GM12878 (cell line): ENCODE measurements around the gene CFP. TPM values are rescaled to one million over a fixed set of nuclear protein-coding genes. Genes with fewer than 3 reads are reported as not detected.

Experiments used
- ATAC-seq: fragments of 200-7000 bp; cut with Tn5 transposase; 3 replicates; pipeline ENCODE4 v1.9.1; 2020; ENCODE audit warnings: mild to moderate bottlenecking, moderate library complexity
- BruUV-seq: library from RNA; stranded (reverse); fragments of 400-500 nt; replicated peaks from 2 replicates; lab custom pipeline; 2021; lab: Mats Ljungman, UMichigan
- CTCF ChIA-PET: fragments of 300-600 bp; sonication (Branson Sonifier 250); formaldehyde crosslinking; extraction: SDS; loops from one replicate; lab custom pipeline; 2021; ENCODE audit warnings: inconsistent platforms; lab: Yijun Ruan, JAX
- POLR2A ChIA-PET: fragments of 350-600 bp; formaldehyde crosslinking; extraction: SDS; loops from one replicate; lab custom pipeline; 2021; ENCODE audit warnings: inconsistent platforms; lab: Charles Lee
- RAD21 ChIA-PET: fragments of 300-600 bp; sonication (Branson Sonifier 250); formaldehyde crosslinking; loops from one replicate; lab custom pipeline; 2023; ENCODE audit warnings: antibody characterized with exemption; ENCODE audit not compliant: unreplicated experiment; lab: Charles Lee
- SMC1A ChIA-PET: fragments of 300-600 bp; sonication (Branson Sonifier 250); formaldehyde crosslinking; loops from one replicate; lab custom pipeline; 2023; ENCODE audit not compliant: unreplicated experiment, uncharacterized antibody; lab: Charles Lee
- DNase-seq: peaks from one replicate; pipeline ENCODE4 v3.0.0-alpha.2; 2011; ENCODE audit warnings: low read depth, low spot score
- FAIRE-seq: peaks from 3 replicates; lab custom pipeline; 2011; peaks lifted over from hg19 to GRCh38; lab: Jason Lieb, UNC
- H2AFZ ChIP-seq: 2 replicates; pipeline ENCODE4 v1.6.0; 2011; ENCODE audit warnings: low read depth, low read length, control low read depth; ENCODE audit not compliant: control insufficient read depth
- H3K27ac ChIP-seq: 2 replicates; pipeline ENCODE4 v1.5.1; 2011; ENCODE audit warnings: control low read depth; ENCODE audit not compliant: control insufficient read depth, insufficient read depth
- H3K27me3 ChIP-seq, 2 experiments: replicated peaks in 1 of 2; 2 replicates each; pipeline versions ENCODE4 v1.6.0 to v1.6.1; 2011; ENCODE audit warnings: low read length in 1 of 2; ENCODE audit not compliant: control insufficient read depth in 2 of 2, insufficient read depth in 2 of 2
- H3K36me3 ChIP-seq, 2 experiments: 2 replicates each; pipeline ENCODE4 v1.5.1; 2011; ENCODE audit warnings: low read length in 1 of 2; ENCODE audit not compliant: control insufficient read depth in 2 of 2, insufficient read depth in 2 of 2
- H3K4me1 ChIP-seq: 2 replicates; pipeline ENCODE4 v1.6.1; 2011; ENCODE audit warnings: mild to moderate bottlenecking, low read length, moderate library complexity, mixed read lengths; ENCODE audit not compliant: control insufficient read depth, insufficient read depth
- H3K4me2 ChIP-seq: 2 replicates; pipeline ENCODE4 v1.6.0; 2011; ENCODE audit warnings: control low read depth; ENCODE audit not compliant: control insufficient read depth, insufficient read depth
- H3K4me3 ChIP-seq: fragments of 200-600 bp; sonication (generic); 2 replicates; pipeline ENCODE4 v1.5.1; 2016
- H3K79me2 ChIP-seq: 2 replicates; pipeline ENCODE4 v1.6.0; 2011; ENCODE audit warnings: low read length; ENCODE audit not compliant: control insufficient read depth, insufficient read depth
- H3K9ac ChIP-seq: 2 replicates; pipeline ENCODE4 v1.8.0; 2011; ENCODE audit warnings: low read length, control low read depth, mixed read lengths; ENCODE audit not compliant: control insufficient read depth, insufficient read depth
- H3K9me3 ChIP-seq: replicated peaks from 3 replicates; pipeline ENCODE4 v1.5.1; 2011; ENCODE audit warnings: mild to moderate bottlenecking, low read length; ENCODE audit not compliant: control insufficient read depth, insufficient read depth
- H4K20me1 ChIP-seq: 2 replicates; pipeline ENCODE4 v1.6.0; 2011; ENCODE audit not compliant: control insufficient read depth, insufficient read depth
- BCL11A ChIP-seq: IDR thresholded peaks from 2 replicates; pipeline ENCODE4 v1.6.1; 2011; ENCODE audit warnings: low read depth, low read length
- KAT2A ChIP-seq: conservative IDR thresholded peaks from 2 replicates; pipeline ENCODE4 v1.6.1; 2011; ENCODE audit warnings: low read depth, low read length; ENCODE audit not compliant: control insufficient read depth
- PAX5 ChIP-seq: IDR thresholded peaks from 2 replicates; pipeline ENCODE4 v1.6.1; 2011; ENCODE audit warnings: low read depth, low read length, borderline replicate concordance
- PML ChIP-seq: IDR thresholded peaks from 2 replicates; pipeline ENCODE4 v1.6.1; 2012; ENCODE audit warnings: low read length, inconsistent platforms
- WGBS: methylation state at CpG from one replicate; pipeline ENCODE4 v1.1.6; 2016; ENCODE audit warnings: low lambda C conversion rate; ENCODE audit not compliant: insufficient replicate concordance, insufficient coverage; ENCODE audit errors: missing lambda C conversion rate; 5-methylcytosine and 5-hydroxymethylcytosine counted together
- in situ Hi-C: fragments of 300-500 bp; cut with MboI; formaldehyde crosslinking; loops from 9 replicates; pipeline ENCODE4 v1.14.3; 2018; ENCODE audit warnings: mixed read lengths
- intact Hi-C: fragments of 100-400 bp; cut with micrococcal nuclease; formaldehyde crosslinking; loops from one replicate; pipeline ENCODE4 v1.14.2; 2022; ENCODE audit not compliant: unreplicated experiment
- polyA plus RNA-seq, 11 experiments: library from polyadenylated mRNA; depleted of rRNA in 4 of 11; unstranded in 6 of 11; stranded (reverse) in 5 of 11; fragments of >200 nt; fragmentation: Nextera tagmentation in 4 of 11; fragmentation: Illumina TruSeq in 1 of 11; extraction: Ambion mirVana in 4 of 11; extraction: Trizol in 1 of 11; gene quantifications; 1 replicate in 1 of 11; 2 replicates in 10 of 11; pipeline versions ENCODE4 v1.2.1 to v1.2.3, GENCODE V29; 2011 to 2016; ENCODE audit warnings: inconsistent platforms in 2 of 11, missing spikeins in 2 of 11, low read depth in 1 of 11
- total RNA-seq, 4 experiments: library from RNA; depleted of rRNA in 3 of 4; stranded (reverse); fragments of >200 nt in 3 of 4; fragmentation: Illumina TruSeq in 1 of 4; extraction: Trizol in 1 of 4; gene quantifications; 2 replicates each; pipeline versions ENCODE4 v1.2.1 to v1.2.3, GENCODE V29; 2013 to 2021
- TF ChIP-seq, protein P1 (sequence below): fragments of 450-650 bp; formaldehyde crosslinking; IDR thresholded peaks from 2 replicates; pipeline ENCODE4 v1.4.0; 2020; ENCODE audit warnings: mild to moderate bottlenecking, moderate library complexity
- TF ChIP-seq, protein P2 (sequence below): IDR thresholded peaks from 2 replicates; pipeline ENCODE4 v1.6.1; 2012; ENCODE audit warnings: mild to moderate bottlenecking, low read depth, low read length

The CFP gene
- total and polyA plus RNA-seq, 10 of the 15 experiments (the other 5 are each of a cell fraction or from before 2014, with no cell fraction given) = 0.72 to 10.1 (median 2.8) TPM

GRCh38 chrX:47584714-47585113, 45.0 kb downstream of the CFP start:
- Histone ChIP-seq H3K4me3 (no peak overlapping the region), H3K9ac (no peak overlapping the region), H4K20me1 (no peaks in the 10 kb centered on the region), H3K4me2 (no peak overlapping the region)
- FAIRE-seq = no peak
- 59% methylated on average over 6 of the region's 6 CpGs for whole genome bisulfite sequencing
- no TSS peak for BruUV-seq
- SMC1A ChIA-PET = no interaction called here
- TF ChIP-seq PAX5 (no peak), KAT2A (no peak)
- TF ChIP-seq, all 136 proteins: peak for 0
- no peaks in the 10 kb centered on the region for H3K9me3 ChIP-seq
- H3K27me3 ChIP-seq = no peaks in the 10 kb centered on the region
- intact Hi-C loops = loop anchor here (5.0 kb wide), 1 partner anchor 43 kb away; the partner anchor contains the start of gene CFP
- CTCF ChIA-PET = no interaction called here
- POLR2A ChIA-PET = no interaction called here
- no peaks in the 10 kb centered on the region for H3K4me1 ChIP-seq
- no peak for ATAC-seq
- H2AFZ ChIP-seq = no peak overlapping the region
- H3K27ac ChIP-seq = no peak overlapping the region
- no peaks in the 10 kb centered on the region for H3K36me3 ChIP-seq
- RAD21 ChIA-PET = no interaction called here
- no peak for DNase-seq
- H3K79me2 ChIP-seq = no peaks in the 10 kb centered on the region; the same call in 1 of the 2 replicates
- in situ Hi-C loops = no loop called here

DNA sequence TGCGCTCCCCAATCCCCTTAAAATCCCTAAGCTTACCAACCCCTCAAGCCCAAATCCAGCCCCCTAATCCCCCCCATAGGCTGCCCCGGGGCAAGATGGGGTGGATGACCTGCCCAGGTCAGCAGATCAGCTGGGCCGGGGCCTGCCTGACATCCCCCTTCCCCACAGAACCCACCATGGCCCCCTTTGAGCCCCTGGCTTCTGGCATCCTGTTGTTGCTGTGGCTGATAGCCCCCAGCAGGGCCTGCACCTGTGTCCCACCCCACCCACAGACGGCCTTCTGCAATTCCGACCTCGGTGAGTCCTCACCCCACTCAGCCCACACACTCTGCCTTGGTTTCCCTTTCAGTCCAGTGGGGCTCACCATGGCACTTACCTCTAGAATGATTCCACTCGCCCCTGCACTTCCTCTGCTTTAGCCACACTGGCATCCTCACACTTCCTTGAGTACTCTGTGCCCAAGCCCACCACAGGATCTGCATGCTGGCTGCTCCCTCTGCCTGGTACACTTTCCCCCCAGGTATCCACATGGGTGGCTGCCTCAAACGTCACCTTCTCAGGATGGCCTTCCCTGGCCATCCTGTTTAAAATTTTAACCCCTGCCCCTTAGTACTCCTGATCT, 46.4 kb downstream of the CFP start:
- ChIA-PET SMC1A (interaction anchor here (1.4 to 1.6 kb wide), 2 partner anchors 46 to 58 kb away, joined by 7 read pairs; no protein-coding TSS in a partner anchor), CTCF (interaction anchor here (0.9 kb wide), 1 partner anchor 20 kb away, joined by 3 read pairs; no protein-coding TSS in a partner anchor), RAD21 (no interaction called here), POLR2A (interaction anchor here (0.6 kb wide), 1 partner anchor 44 kb away, joined by 3 read pairs; no protein-coding TSS in a partner anchor)
- Histone ChIP-seq H3K4me1 (peaks cover 8% of the 10 kb centered on the region), H3K79me2 (no peaks in the 10 kb centered on the region; the same call in 1 of the 2 replicates), H3K36me3 (no peaks in the 10 kb centered on the region), H3K9me3 (no peaks in the 10 kb centered on the region), H3K4me3 (peak overlapping the region; percentile 61), H3K9ac (peak overlapping the region; percentile 20; the same call in 1 of the 2 replicates), H3K27ac (peak overlapping the region; percentile 10; the same call in 1 of the 2 replicates), H4K20me1 (no peaks in the 10 kb centered on the region), H3K27me3 (no peaks in the 10 kb centered on the region), H2AFZ (no peak overlapping the region), H3K4me2 (peak overlapping the region; percentile 79)
- 40% methylated on average over 8 of the region's 8 CpGs for WGBS
- FAIRE-seq (no peak), ATAC-seq (no peak), DNase-seq (no peak)
- no TSS peak for BruUV-seq
- in situ Hi-C loops = no loop called here
- intact Hi-C loops = loop anchor here (5.0 kb wide), 1 partner anchor 44 kb away; the partner anchor contains the start of gene CFP
- TF ChIP-seq, protein P1, sequence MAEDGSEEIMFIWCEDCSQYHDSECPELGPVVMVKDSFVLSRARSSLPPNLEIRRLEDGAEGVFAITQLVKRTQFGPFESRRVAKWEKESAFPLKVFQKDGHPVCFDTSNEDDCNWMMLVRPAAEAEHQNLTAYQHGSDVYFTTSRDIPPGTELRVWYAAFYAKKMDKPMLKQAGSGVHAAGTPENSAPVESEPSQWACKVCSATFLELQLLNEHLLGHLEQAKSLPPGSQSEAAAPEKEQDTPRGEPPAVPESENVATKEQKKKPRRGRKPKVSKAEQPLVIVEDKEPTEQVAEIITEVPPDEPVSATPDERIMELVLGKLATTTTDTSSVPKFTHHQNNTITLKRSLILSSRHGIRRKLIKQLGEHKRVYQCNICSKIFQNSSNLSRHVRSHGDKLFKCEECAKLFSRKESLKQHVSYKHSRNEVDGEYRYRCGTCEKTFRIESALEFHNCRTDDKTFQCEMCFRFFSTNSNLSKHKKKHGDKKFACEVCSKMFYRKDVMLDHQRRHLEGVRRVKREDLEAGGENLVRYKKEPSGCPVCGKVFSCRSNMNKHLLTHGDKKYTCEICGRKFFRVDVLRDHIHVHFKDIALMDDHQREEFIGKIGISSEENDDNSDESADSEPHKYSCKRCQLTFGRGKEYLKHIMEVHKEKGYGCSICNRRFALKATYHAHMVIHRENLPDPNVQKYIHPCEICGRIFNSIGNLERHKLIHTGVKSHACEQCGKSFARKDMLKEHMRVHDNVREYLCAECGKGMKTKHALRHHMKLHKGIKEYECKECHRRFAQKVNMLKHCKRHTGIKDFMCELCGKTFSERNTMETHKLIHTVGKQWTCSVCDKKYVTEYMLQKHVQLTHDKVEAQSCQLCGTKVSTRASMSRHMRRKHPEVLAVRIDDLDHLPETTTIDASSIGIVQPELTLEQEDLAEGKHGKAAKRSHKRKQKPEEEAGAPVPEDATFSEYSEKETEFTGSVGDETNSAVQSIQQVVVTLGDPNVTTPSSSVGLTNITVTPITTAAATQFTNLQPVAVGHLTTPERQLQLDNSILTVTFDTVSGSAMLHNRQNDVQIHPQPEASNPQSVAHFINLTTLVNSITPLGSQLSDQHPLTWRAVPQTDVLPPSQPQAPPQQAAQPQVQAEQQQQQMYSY (CRISPR knock-in tag) = no peak
- TF ChIP-seq PML (no peak), BCL11A (no peak)
- TF ChIP-seq, protein P2, sequence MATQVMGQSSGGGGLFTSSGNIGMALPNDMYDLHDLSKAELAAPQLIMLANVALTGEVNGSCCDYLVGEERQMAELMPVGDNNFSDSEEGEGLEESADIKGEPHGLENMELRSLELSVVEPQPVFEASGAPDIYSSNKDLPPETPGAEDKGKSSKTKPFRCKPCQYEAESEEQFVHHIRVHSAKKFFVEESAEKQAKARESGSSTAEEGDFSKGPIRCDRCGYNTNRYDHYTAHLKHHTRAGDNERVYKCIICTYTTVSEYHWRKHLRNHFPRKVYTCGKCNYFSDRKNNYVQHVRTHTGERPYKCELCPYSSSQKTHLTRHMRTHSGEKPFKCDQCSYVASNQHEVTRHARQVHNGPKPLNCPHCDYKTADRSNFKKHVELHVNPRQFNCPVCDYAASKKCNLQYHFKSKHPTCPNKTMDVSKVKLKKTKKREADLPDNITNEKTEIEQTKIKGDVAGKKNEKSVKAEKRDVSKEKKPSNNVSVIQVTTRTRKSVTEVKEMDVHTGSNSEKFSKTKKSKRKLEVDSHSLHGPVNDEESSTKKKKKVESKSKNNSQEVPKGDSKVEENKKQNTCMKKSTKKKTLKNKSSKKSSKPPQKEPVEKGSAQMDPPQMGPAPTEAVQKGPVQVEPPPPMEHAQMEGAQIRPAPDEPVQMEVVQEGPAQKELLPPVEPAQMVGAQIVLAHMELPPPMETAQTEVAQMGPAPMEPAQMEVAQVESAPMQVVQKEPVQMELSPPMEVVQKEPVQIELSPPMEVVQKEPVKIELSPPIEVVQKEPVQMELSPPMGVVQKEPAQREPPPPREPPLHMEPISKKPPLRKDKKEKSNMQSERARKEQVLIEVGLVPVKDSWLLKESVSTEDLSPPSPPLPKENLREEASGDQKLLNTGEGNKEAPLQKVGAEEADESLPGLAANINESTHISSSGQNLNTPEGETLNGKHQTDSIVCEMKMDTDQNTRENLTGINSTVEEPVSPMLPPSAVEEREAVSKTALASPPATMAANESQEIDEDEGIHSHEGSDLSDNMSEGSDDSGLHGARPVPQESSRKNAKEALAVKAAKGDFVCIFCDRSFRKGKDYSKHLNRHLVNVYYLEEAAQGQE = no peak
